HEK293 (cell line): Measurements from ENCODE around the gene FRZB.

Experiments
- CTCF ChIA-PET: fragments of 350-600 bp; formaldehyde crosslinking; extraction: SDS; loops from one replicate; lab custom pipeline; 2021; ENCODE audit warnings: antibody characterized with exemption; lab: Yijun Ruan, JAX
- POLR2A ChIA-PET: fragments of 300-600 bp; formaldehyde crosslinking; extraction: SDS; loops from one replicate; lab custom pipeline; 2020; ENCODE audit warnings: antibody characterized with exemption, inconsistent platforms; lab: Yijun Ruan, JAX
- H3K27ac ChIP-seq: fragments of 200-500 bp; sonication (Bioruptor generic); 2 replicates; pipeline ENCODE4 v1.5.1; 2014; ENCODE audit warnings: low read depth, low read length, control low read depth, inconsistent platforms; ENCODE audit errors: extremely low read depth
- H3K36me3 ChIP-seq, 2 experiments: fragments of 200-500 bp in 1 of 2; sonication (Bioruptor generic) in 1 of 2; 1 replicate in 1 of 2; 2 replicates in 1 of 2; pipeline ENCODE4 v1.5.1; 2014 to 2017; ENCODE audit warnings: inconsistent platforms in 2 of 2, low read length in 2 of 2; ENCODE audit not compliant: control insufficient read depth in 2 of 2, insufficient read depth in 1 of 2
- H3K4me1 ChIP-seq: fragments of 200-500 bp; sonication (Bioruptor generic); 2 replicates; pipeline ENCODE4 v1.5.1; 2014; ENCODE audit warnings: mild to moderate bottlenecking, low read length, inconsistent platforms; ENCODE audit not compliant: control insufficient read depth, insufficient read depth
- H3K4me3 ChIP-seq: 2 replicates; pipeline ENCODE4 v1.5.1; 2011; ENCODE audit warnings: low read depth, mild to moderate bottlenecking, control low read depth, low read length, moderate library complexity
- H3K9me3 ChIP-seq: fragments of 200-500 bp; sonication (Bioruptor generic); 2 replicates; pipeline ENCODE4 v1.5.1; 2014; ENCODE audit warnings: low read depth, low read length, inconsistent platforms; ENCODE audit not compliant: control insufficient read depth, insufficient read depth
- KLF8 ChIP-seq: fragments of 450-650 bp; formaldehyde crosslinking; IDR thresholded peaks from 2 replicates; pipeline ENCODE4 v1.5.1; 2016; ENCODE audit warnings: missing biosample characterization, missing genetic modification characterization
- MEIS1 ChIP-seq: sonication (generic); formaldehyde crosslinking; IDR thresholded peaks from 2 replicates; pipeline ENCODE4 v1.8.1; 2022; ENCODE audit warnings: missing genetic modification reagents, mild to moderate bottlenecking, borderline replicate concordance
- OVOL3 ChIP-seq: fragments of 450-650 bp; formaldehyde crosslinking; IDR thresholded peaks from 2 replicates; pipeline ENCODE4 v1.5.1; 2016; ENCODE audit warnings: missing biosample characterization, missing genetic modification characterization
- REPIN1 ChIP-seq: fragments of 450-650 bp; formaldehyde crosslinking; IDR thresholded peaks from 2 replicates; pipeline ENCODE4 v1.5.1; 2017; ENCODE audit warnings: missing biosample characterization, missing genetic modification characterization, low read depth
- SP2 ChIP-seq: fragments of 450-650 bp; formaldehyde crosslinking; IDR thresholded peaks from 2 replicates; pipeline ENCODE4 v1.5.1; 2016; ENCODE audit warnings: missing biosample characterization, missing genetic modification characterization
- TCF7L2 ChIP-seq: IDR thresholded peaks from 2 replicates; pipeline ENCODE4 v1.6.1; 2011; ENCODE audit warnings: low read depth, mild to moderate bottlenecking, inconsistent platforms, low read length, moderate library complexity, borderline replicate concordance
- WT1 ChIP-seq: fragments of 450-650 bp; formaldehyde crosslinking; IDR thresholded peaks from 2 replicates; pipeline ENCODE4 v1.5.1; 2016; ENCODE audit warnings: missing biosample characterization, missing genetic modification characterization
- ZFP41 ChIP-seq: fragments of 450-650 bp; formaldehyde crosslinking; IDR thresholded peaks from 2 replicates; pipeline ENCODE4 v1.5.1; 2016; ENCODE audit warnings: missing biosample characterization, missing genetic modification characterization, borderline replicate concordance
- ZFP69B ChIP-seq: fragments of 450-650 bp; formaldehyde crosslinking; IDR thresholded peaks from 2 replicates; pipeline ENCODE4 v1.5.1; 2016; ENCODE audit warnings: missing biosample characterization, missing genetic modification characterization
- ZNF175 ChIP-seq: fragments of 450-650 bp; formaldehyde crosslinking; IDR thresholded peaks from 2 replicates; pipeline ENCODE4 v1.5.1; 2016; ENCODE audit warnings: missing biosample characterization, missing genetic modification characterization
- ZNF184 ChIP-seq: fragments of 450-650 bp; IDR thresholded peaks from 2 replicates; pipeline ENCODE4 v1.5.1; 2018; ENCODE audit warnings: missing biosample characterization, mild to moderate bottlenecking, missing genetic modification characterization
- ZNF248 ChIP-seq: fragments of 450-650 bp; formaldehyde crosslinking; IDR thresholded peaks from 2 replicates; pipeline ENCODE4 v1.5.1; 2017; ENCODE audit warnings: missing biosample characterization, missing genetic modification characterization
- ZNF404 ChIP-seq: fragments of 450-650 bp; formaldehyde crosslinking; IDR thresholded peaks from 2 replicates; pipeline ENCODE4 v1.5.1; 2017; ENCODE audit warnings: missing biosample characterization, missing genetic modification characterization
- ZNF501 ChIP-seq: fragments of 450-650 bp; formaldehyde crosslinking; IDR thresholded peaks from 2 replicates; pipeline ENCODE4 v1.5.1; 2016; ENCODE audit warnings: missing biosample characterization, missing genetic modification characterization
- ZNF621 ChIP-seq: fragments of 450-650 bp; formaldehyde crosslinking; IDR thresholded peaks from 2 replicates; pipeline ENCODE4 v1.5.1; 2017; ENCODE audit warnings: missing biosample characterization, missing genetic modification characterization
- ZNF670 ChIP-seq: fragments of 450-650 bp; formaldehyde crosslinking; IDR thresholded peaks from 2 replicates; pipeline ENCODE4 v1.5.1; 2016; ENCODE audit warnings: missing biosample characterization, missing genetic modification characterization, low read depth
- ZNF792 ChIP-seq: fragments of 450-650 bp; formaldehyde crosslinking; IDR thresholded peaks from 2 replicates; pipeline ENCODE4 v1.5.1; 2016; ENCODE audit warnings: missing biosample characterization, missing genetic modification characterization
- ZSCAN16 ChIP-seq: fragments of 450-650 bp; formaldehyde crosslinking; IDR thresholded peaks from 2 replicates; pipeline ENCODE4 v1.5.1; 2016; ENCODE audit warnings: missing biosample characterization, missing genetic modification characterization
- ZSCAN30 ChIP-seq: fragments of 450-650 bp; IDR thresholded peaks from 2 replicates; pipeline ENCODE4 v1.5.1; 2018; ENCODE audit warnings: missing biosample characterization, mild to moderate bottlenecking, missing genetic modification characterization, moderate library complexity
- TF ChIP-seq, protein P1 (sequence below): fragments of 450-650 bp; formaldehyde crosslinking; IDR thresholded peaks from 2 replicates; pipeline ENCODE4 v1.5.1; 2017; ENCODE audit warnings: missing biosample characterization, missing genetic modification characterization
- TF ChIP-seq, protein P2 (sequence below): fragments of 450-650 bp; formaldehyde crosslinking; IDR thresholded peaks from 2 replicates; pipeline ENCODE4 v1.5.1; 2016; ENCODE audit warnings: missing biosample characterization, missing genetic modification characterization, low read depth
- TF ChIP-seq, protein P3 (sequence below): fragments of 450-650 bp; formaldehyde crosslinking; IDR thresholded peaks from 2 replicates; pipeline ENCODE4 v1.5.1; 2016; ENCODE audit warnings: missing biosample characterization, missing genetic modification characterization
- TF ChIP-seq, protein P4 (sequence below): fragments of 450-650 bp; formaldehyde crosslinking; optimal IDR thresholded peaks from 2 replicates; pipeline ENCODE3; 2016; ENCODE audit warnings: missing biosample characterization, mild to moderate bottlenecking, missing genetic modification characterization
- TF ChIP-seq, protein P5 (sequence below): sonication (generic); formaldehyde crosslinking; IDR thresholded peaks from 2 replicates; pipeline ENCODE4 v1.8.1; 2022; ENCODE audit warnings: mild to moderate bottlenecking, moderate library complexity, missing genetic modification reagents
- TF ChIP-seq, protein P6 (sequence below): fragments of 450-650 bp; formaldehyde crosslinking; IDR thresholded peaks from 2 replicates; pipeline ENCODE4 v1.5.1; 2016; ENCODE audit warnings: missing biosample characterization, missing genetic modification characterization

Gene FRZB

DNA sequence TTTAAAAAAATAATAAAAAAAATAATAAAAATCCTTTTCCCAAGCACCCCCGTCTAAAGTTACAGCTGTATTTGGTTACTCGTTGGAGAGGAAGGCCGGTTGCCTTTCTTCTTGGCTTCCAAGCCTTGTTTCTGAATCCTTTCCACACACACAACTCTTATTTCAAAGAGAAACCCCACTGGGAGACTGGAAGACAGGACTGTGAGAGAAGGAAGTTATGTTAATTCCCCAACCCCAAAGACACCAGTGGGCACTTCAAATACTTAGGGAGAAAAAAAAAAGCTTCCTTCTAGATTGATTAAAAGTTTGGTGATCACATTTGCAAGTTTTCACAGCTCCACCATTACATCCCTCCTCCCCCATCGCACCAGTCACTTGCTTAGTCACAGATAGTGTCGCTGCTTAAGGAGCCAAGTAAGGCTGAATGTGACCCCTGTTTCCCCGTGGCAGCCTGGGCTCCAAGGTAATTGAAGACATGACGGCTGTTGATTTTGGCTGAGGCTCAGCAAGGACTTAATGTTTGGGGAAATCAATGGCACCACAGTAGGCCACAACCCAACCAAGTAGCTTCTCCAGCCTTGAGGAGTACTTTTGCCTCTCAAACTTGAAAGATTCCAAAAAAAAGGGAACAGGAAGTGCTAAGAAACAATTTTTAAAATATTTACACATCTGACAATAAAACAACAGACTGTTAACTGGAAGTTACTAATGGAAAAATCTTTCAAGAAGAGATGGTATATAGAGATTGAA, 40.8 kb upstream of the FRZB start (continued):
- TF ChIP-seq ZNF621 (no peak), ZNF404 (tag by site-specific recombination) (no peak), ZNF501 (no peak), ZNF248 (tag by site-specific recombination) (no peak), ZNF670 (no peak), TCF7L2 (no peak), SP2 (tag by site-specific recombination) (no peak), ZNF175 (tag by site-specific recombination) (no peak), ZNF184 (tag by site-specific recombination) (peak; percentile 96), ZSCAN30 (tag by site-specific recombination) (no peak)
- TF ChIP-seq, protein P1, sequence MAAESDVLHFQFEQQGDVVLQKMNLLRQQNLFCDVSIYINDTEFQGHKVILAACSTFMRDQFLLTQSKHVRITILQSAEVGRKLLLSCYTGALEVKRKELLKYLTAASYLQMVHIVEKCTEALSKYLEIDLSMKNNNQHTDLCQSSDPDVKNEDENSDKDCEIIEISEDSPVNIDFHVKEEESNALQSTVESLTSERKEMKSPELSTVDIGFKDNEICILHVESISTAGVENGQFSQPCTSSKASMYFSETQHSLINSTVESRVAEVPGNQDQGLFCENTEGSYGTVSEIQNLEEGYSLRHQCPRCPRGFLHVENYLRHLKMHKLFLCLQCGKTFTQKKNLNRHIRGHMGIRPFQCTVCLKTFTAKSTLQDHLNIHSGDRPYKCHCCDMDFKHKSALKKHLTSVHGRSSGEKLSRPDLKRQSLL (tag by site-specific recombination) = no peak
- TF ChIP-seq, protein P2, sequence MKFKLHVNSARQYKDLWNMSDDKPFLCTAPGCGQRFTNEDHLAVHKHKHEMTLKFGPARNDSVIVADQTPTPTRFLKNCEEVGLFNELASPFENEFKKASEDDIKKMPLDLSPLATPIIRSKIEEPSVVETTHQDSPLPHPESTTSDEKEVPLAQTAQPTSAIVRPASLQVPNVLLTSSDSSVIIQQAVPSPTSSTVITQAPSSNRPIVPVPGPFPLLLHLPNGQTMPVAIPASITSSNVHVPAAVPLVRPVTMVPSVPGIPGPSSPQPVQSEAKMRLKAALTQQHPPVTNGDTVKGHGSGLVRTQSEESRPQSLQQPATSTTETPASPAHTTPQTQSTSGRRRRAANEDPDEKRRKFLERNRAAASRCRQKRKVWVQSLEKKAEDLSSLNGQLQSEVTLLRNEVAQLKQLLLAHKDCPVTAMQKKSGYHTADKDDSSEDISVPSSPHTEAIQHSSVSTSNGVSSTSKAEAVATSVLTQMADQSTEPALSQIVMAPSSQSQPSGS = no peak
- TF ChIP-seq, protein P3, sequence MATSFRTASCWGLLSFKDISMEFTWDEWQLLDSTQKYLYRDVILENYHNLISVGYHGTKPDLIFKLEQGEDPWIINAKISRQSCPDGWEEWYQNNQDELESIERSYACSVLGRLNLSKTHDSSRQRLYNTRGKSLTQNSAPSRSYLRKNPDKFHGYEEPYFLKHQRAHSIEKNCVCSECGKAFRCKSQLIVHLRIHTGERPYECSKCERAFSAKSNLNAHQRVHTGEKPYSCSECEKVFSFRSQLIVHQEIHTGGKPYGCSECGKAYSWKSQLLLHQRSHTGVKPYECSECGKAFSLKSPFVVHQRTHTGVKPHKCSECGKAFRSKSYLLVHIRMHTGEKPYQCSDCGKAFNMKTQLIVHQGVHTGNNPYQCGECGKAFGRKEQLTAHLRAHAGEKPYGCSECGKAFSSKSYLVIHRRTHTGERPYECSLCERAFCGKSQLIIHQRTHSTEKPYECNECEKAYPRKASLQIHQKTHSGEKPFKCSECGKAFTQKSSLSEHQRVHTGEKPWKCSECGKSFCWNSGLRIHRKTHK (tag by site-specific recombination) = no peak

DNA sequence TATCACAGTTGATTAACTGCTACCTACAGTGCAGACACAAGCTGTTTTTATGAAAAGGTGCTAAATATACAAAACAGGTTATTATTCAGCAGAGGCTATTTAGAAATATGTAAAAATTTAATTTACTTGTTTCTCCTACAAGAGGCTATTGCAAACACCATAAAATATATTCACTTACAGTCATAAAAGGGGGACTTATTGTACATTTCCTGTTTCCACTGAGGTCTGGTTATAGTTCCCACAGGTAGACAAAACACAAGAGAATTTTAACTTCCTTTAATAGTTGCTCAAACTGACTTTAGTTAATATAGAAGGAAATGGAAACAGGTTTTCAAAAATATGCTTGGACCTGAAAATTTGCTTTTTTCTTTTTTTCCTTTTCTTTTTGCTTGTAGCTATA, 40.0 kb upstream of the FRZB start:
- ChIA-PET POLR2A (no interaction called here), CTCF (interaction anchor here (0.6 to 2.1 kb wide), 2 partner anchors 71 to 74 kb away, joined by 3 to 8 read pairs; no protein-coding TSS in a partner anchor)
- TF ChIP-seq REPIN1 = no peak
- TF ChIP-seq, protein P4, sequence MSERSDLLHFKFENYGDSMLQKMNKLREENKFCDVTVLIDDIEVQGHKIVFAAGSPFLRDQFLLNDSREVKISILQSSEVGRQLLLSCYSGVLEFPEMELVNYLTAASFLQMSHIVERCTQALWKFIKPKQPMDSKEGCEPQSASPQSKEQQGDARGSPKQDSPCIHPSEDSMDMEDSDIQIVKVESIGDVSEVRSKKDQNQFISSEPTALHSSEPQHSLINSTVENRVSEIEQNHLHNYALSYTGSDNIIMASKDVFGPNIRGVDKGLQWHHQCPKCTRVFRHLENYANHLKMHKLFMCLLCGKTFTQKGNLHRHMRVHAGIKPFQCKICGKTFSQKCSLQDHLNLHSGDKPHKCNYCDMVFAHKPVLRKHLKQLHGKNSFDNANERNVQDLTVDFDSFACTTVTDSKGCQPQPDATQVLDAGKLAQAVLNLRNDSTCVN (tag by site-specific recombination) = no peak
- TF ChIP-seq, protein P5, sequence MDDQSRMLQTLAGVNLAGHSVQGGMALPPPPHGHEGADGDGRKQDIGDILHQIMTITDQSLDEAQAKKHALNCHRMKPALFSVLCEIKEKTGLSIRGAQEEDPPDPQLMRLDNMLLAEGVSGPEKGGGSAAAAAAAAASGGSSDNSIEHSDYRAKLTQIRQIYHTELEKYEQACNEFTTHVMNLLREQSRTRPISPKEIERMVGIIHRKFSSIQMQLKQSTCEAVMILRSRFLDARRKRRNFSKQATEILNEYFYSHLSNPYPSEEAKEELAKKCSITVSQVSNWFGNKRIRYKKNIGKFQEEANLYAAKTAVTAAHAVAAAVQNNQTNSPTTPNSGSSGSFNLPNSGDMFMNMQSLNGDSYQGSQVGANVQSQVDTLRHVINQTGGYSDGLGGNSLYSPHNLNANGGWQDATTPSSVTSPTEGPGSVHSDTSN (CRISPR knock-in tag) = no peak
- no peak for TF ChIP-seq WT1 (tag by site-specific recombination)
- TF ChIP-seq ZFP69B (tag by site-specific recombination) = no peak
- no peak for TF ChIP-seq ZSCAN16 (tag by site-specific recombination)
- TF ChIP-seq ZNF792 (tag by site-specific recombination) = no peak
- TF ChIP-seq KLF8 = no peak
- TF ChIP-seq ZFP41 = no peak
- no peak for TF ChIP-seq OVOL3 (tag by site-specific recombination)
- TF ChIP-seq, protein P6, sequence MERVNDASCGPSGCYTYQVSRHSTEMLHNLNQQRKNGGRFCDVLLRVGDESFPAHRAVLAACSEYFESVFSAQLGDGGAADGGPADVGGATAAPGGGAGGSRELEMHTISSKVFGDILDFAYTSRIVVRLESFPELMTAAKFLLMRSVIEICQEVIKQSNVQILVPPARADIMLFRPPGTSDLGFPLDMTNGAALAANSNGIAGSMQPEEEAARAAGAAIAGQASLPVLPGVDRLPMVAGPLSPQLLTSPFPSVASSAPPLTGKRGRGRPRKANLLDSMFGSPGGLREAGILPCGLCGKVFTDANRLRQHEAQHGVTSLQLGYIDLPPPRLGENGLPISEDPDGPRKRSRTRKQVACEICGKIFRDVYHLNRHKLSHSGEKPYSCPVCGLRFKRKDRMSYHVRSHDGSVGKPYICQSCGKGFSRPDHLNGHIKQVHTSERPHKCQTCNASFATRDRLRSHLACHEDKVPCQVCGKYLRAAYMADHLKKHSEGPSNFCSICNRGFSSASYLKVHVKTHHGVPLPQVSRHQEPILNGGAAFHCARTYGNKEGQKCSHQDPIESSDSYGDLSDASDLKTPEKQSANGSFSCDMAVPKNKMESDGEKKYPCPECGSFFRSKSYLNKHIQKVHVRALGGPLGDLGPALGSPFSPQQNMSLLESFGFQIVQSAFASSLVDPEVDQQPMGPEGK = no peak
- TF ChIP-seq MEIS1 = no peak
- Histone ChIP-seq H3K27ac (no peak overlapping the region), H3K4me1 (no peaks in the 10 kb centered on the region), H3K9me3 (no peaks in the 10 kb centered on the region), H3K36me3 (peaks cover 0 to 10% of the 10 kb centered on the region in 2 experiments; a peak in 2 of 3 replicates), H3K4me3 (no peak overlapping the region)
